K562 (cell line): Measurements from ENCODE around the gene CRHR1. TPM values are rescaled to one million over a fixed set of nuclear protein-coding genes. Genes with fewer than 3 reads are reported as not detected.

ENCODE experiments used
- ATAC-seq: fragments of 200-7000 bp; cut with Tn5 transposase; 3 replicates; pipeline ENCODE4 v1.9.1; 2020; ENCODE audit warnings: moderate library complexity
- BruUV-seq: library from RNA; stranded (reverse); fragments of 400-500 nt; replicated peaks from 2 replicates; lab custom pipeline; 2021; lab: Mats Ljungman, UMichigan
- CTCF ChIA-PET: fragments of 300-600 bp; formaldehyde crosslinking; extraction: SDS; loops from one replicate; lab custom pipeline; 2021; ENCODE audit warnings: low intra/inter-chr PET ratio; lab: Yijun Ruan, JAX
- POLR2A ChIA-PET: fragments of 300-600, 350-650 bp; sonication (Branson Sonifier 250); formaldehyde crosslinking; extraction: SDS; loops from one replicate; lab custom pipeline; 2021; ENCODE audit warnings: antibody characterized with exemption, inconsistent platforms; lab: Yijun Ruan, JAX
- DNase-seq, 4 experiments: peaks; one replicate each; pipeline versions ENCODE4 v3.0.0 to v3.0.0-alpha.2; 2011 to 2018; ENCODE audit warnings: low spot score in 3 of 4, mixed read lengths in 3 of 4; ENCODE audit errors: extremely low read depth in 1 of 4
- FAIRE-seq: peaks from 2 replicates; lab custom pipeline; 2011; peaks lifted over from hg19 to GRCh38; lab: Jason Lieb, UNC
- H2AFZ ChIP-seq: 2 replicates; pipeline ENCODE4 v1.6.0; 2011; ENCODE audit warnings: low read depth, low read length, control low read depth, inconsistent platforms
- H3K27ac ChIP-seq: fragments of 200-600 bp; 3 replicates; pipeline ENCODE4 v1.8.0; 2011; ENCODE audit warnings: low read depth, mild to moderate bottlenecking, control low read depth, inconsistent platforms, low read length, moderate library complexity, mixed read lengths; ENCODE audit errors: extremely low read depth
- H3K27me3 ChIP-seq, 2 experiments: fragments of 300-600 bp in 1 of 2; 2 replicates in 1 of 2; 3 replicates in 1 of 2; pipeline versions ENCODE4 v1.6.0 to v1.8.0; 2011; ENCODE audit warnings: inconsistent platforms in 2 of 2, low read length in 2 of 2, mild to moderate bottlenecking in 1 of 2, mixed read lengths in 1 of 2, moderate library complexity in 1 of 2; ENCODE audit not compliant: control insufficient read depth in 2 of 2, insufficient read depth in 2 of 2
- H3K36me3 ChIP-seq: fragments of 300-600 bp; 3 replicates; pipeline ENCODE4 v1.8.0; 2011; ENCODE audit warnings: mild to moderate bottlenecking, low read length, inconsistent platforms; ENCODE audit not compliant: control insufficient read depth, insufficient read depth
- H3K4me1 ChIP-seq, 2 experiments: fragments of 200-600 bp in 1 of 2; replicated peaks in 1 of 2; 2 replicates in 1 of 2; 3 replicates in 1 of 2; pipeline versions ENCODE4 v1.5.1 to v1.8.0; 2011; ENCODE audit warnings: inconsistent platforms in 2 of 2, low read length in 2 of 2, mild to moderate bottlenecking in 1 of 2, mixed read lengths in 1 of 2, moderate library complexity in 1 of 2; ENCODE audit not compliant: control insufficient read depth in 2 of 2, insufficient read depth in 2 of 2
- H3K4me2 ChIP-seq: 2 replicates; pipeline ENCODE4 v1.6.1; 2011; ENCODE audit warnings: low read length, control low read depth, inconsistent platforms, mixed read lengths; ENCODE audit not compliant: insufficient read depth
- H3K4me3 ChIP-seq: fragments of 200-600 bp; sonication (generic), shearing (Covaris generic); 2 replicates; pipeline ENCODE4 v1.5.1; 2016; ENCODE audit warnings: control low read depth, inconsistent platforms
- H3K79me2 ChIP-seq: fragments of 200-600 bp; 3 replicates; pipeline ENCODE4 v1.8.0; 2011; ENCODE audit warnings: low read length, inconsistent platforms; ENCODE audit not compliant: control insufficient read depth, insufficient read depth
- H3K9ac ChIP-seq, 2 experiments: 2 replicates each; pipeline versions ENCODE4 v1.6.0 to v1.6.1; 2011; ENCODE audit warnings: low read depth in 2 of 2, low read length in 2 of 2, control low read depth in 1 of 2, inconsistent platforms in 1 of 2, mild to moderate bottlenecking in 1 of 2, mixed read lengths in 1 of 2; ENCODE audit not compliant: insufficient read depth in 1 of 2
- H3K9me1 ChIP-seq: one replicate; pipeline ENCODE4 v1.6.0; 2011; ENCODE audit warnings: inconsistent platforms, mild to moderate bottlenecking, low read length, moderate library complexity; ENCODE audit not compliant: control insufficient read depth, insufficient read depth
- H3K9me3 ChIP-seq: replicated peaks from 2 replicates; pipeline ENCODE4 v1.5.1; 2011; ENCODE audit warnings: low read depth, low read length, inconsistent platforms; ENCODE audit not compliant: control insufficient read depth, insufficient read depth
- H4K20me1 ChIP-seq: replicated peaks from 2 replicates; pipeline ENCODE4 v1.6.1; 2011; ENCODE audit warnings: low read length, inconsistent platforms, mixed read lengths; ENCODE audit not compliant: control insufficient read depth, insufficient read depth
- FOXK1 ChIP-seq: sonication (generic); formaldehyde crosslinking; IDR thresholded peaks from 2 replicates; pipeline ENCODE4 v1.8.0; 2022; ENCODE audit warnings: missing genetic modification reagents, mild to moderate bottlenecking, borderline replicate concordance
- YBX1 ChIP-seq: fragments of 450-650 bp; IDR thresholded peaks from 2 replicates; pipeline ENCODE4 v1.7.1; 2016; ENCODE audit warnings: mild to moderate bottlenecking
- WGBS: fragments of 100-300 bp; shearing (Covaris generic); methylation state at CpG from one replicate; pipeline ENCODE4 v1.1.6; 2016; ENCODE audit warnings: low coverage, mixed read lengths; ENCODE audit not compliant: insufficient coverage; ENCODE audit errors: missing lambda C conversion rate; 5-methylcytosine and 5-hydroxymethylcytosine counted together
- in situ Hi-C: fragments of 300-500 bp; cut with MboI; formaldehyde crosslinking; loops from 4 replicates; pipeline ENCODE4 v1.15.0; 2018; ENCODE audit warnings: inconsistent platforms, mixed read lengths
- intact Hi-C: fragments of 100-400 bp; cut with micrococcal nuclease; formaldehyde crosslinking; loops from 2 replicates; pipeline ENCODE4 v1.14.2; 2022
- polyA plus RNA-seq, 8 experiments: library from polyadenylated mRNA; depleted of rRNA in 4 of 8; stranded (reverse) in 5 of 8; unstranded in 3 of 8; fragments of >200 nt; fragmentation: Nextera tagmentation in 2 of 8; fragmentation: Illumina TruSeq in 1 of 8; extraction: Ambion mirVana in 2 of 8; extraction: Trizol in 1 of 8; gene quantifications; 2 replicates each; pipeline versions ENCODE4 v1.2.1 to v1.2.3, GENCODE V29; 2011 to 2014; ENCODE audit warnings: inconsistent platforms in 1 of 8, missing spikeins in 1 of 8
- total RNA-seq, 7 experiments: library from RNA; depleted of rRNA in 6 of 7; stranded (reverse); fragments of >200 nt in 6 of 7; fragmentation: Illumina TruSeq in 2 of 7; extraction: Trizol in 2 of 7; gene quantifications; 2 replicates each; pipeline versions ENCODE4 v1.2.1 to v1.2.3, GENCODE V29; 2011 to 2021; ENCODE audit warnings: low replicate concordance in 1 of 7
- TF ChIP-seq, protein P1 (sequence below), 3 experiments: IDR thresholded peaks in 2 of 3; conservative IDR thresholded peaks in 1 of 3; 2 replicates each; pipeline ENCODE4 v1.5.1; 2011 to 2012; ENCODE audit warnings: low read length in 3 of 3, mild to moderate bottlenecking in 3 of 3, control low read depth in 2 of 3, improper control_type of control experiment in 1 of 3, inconsistent platforms in 1 of 3, low read depth in 1 of 3, mixed read lengths in 1 of 3, moderate library complexity in 1 of 3; ENCODE audit not compliant: insufficient read depth in 2 of 3
- TF ChIP-seq, protein P2 (sequence below): conservative IDR thresholded peaks from 2 replicates; pipeline ENCODE4 v1.6.1; 2011; ENCODE audit warnings: low read depth, mild to moderate bottlenecking, low read length; ENCODE audit not compliant: control insufficient read depth

The CRHR1 gene
- total and polyA plus RNA-seq, 9 of the 15 experiments (the other 6 are each of a cell fraction or from before 2014, with no cell fraction given) = 0.05 TPM; not detected in 8

DNA sequence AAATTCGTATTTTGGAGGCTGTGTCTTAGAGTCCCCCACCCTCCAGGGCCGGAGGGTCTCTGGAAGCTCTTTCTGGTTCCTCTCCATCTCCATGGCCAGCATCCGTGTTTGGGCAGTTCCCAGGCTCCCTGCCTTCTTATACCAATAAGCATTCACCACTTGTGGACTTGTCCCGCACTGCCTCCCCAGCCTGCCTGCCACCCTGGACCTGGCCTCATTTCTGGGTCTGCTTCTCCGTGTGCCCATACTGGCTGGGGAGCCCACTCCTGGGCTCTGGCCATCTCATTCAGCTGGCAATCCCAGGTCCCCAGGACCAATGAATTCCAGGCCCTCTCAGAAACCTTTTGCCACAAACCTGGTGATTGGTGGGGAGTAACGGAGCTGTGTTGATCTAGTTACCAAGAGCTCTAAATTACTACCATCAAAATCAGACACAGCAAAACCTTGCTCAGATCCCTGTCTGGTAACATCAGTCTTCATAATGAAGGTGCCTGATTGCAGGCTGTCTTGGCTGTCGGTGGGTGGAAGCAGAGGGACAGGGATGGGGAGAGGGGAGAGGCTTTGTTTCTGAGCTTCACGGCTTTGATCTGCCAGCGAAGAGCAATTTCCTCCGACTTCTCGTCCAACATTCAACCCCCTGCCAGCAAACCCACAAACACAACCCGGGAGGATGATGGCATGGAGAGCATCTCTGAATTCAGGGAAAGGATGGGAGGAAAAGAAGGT is 27.7 kb upstream of the CRHR1 start:
- H2AFZ ChIP-seq = no peak overlapping the region
- ATAC-seq (no peak), DNase-seq (no peak), FAIRE-seq (no peak)
- H3K79me2 ChIP-seq = no peaks in the 10 kb centered on the region
- H3K36me3 ChIP-seq = no peaks in the 10 kb centered on the region
- TF ChIP-seq, protein P1, sequence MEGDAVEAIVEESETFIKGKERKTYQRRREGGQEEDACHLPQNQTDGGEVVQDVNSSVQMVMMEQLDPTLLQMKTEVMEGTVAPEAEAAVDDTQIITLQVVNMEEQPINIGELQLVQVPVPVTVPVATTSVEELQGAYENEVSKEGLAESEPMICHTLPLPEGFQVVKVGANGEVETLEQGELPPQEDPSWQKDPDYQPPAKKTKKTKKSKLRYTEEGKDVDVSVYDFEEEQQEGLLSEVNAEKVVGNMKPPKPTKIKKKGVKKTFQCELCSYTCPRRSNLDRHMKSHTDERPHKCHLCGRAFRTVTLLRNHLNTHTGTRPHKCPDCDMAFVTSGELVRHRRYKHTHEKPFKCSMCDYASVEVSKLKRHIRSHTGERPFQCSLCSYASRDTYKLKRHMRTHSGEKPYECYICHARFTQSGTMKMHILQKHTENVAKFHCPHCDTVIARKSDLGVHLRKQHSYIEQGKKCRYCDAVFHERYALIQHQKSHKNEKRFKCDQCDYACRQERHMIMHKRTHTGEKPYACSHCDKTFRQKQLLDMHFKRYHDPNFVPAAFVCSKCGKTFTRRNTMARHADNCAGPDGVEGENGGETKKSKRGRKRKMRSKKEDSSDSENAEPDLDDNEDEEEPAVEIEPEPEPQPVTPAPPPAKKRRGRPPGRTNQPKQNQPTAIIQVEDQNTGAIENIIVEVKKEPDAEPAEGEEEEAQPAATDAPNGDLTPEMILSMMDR (IDR thresholded peaks at IDR 0.05 in 2 of 3, conservative IDR thresholded peaks at IDR 0.05 in 1 of 3; ENCODE audit: insufficient read depth in 2 of 3, low read depth in 1 of 3, low read length in 3 of 3) = 0 out of 6 replicates have a peak, but pooled peaks of 1 of the 3 experiments have one; percentile 6
- TF ChIP-seq, protein P2, sequence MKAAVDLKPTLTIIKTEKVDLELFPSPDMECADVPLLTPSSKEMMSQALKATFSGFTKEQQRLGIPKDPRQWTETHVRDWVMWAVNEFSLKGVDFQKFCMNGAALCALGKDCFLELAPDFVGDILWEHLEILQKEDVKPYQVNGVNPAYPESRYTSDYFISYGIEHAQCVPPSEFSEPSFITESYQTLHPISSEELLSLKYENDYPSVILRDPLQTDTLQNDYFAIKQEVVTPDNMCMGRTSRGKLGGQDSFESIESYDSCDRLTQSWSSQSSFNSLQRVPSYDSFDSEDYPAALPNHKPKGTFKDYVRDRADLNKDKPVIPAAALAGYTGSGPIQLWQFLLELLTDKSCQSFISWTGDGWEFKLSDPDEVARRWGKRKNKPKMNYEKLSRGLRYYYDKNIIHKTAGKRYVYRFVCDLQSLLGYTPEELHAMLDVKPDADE = no peak
- no peak for TF ChIP-seq FOXK1 (CRISPR knock-in tag)
- TF ChIP-seq YBX1 = no peak
- no TSS peak for BruUV-seq
- intact Hi-C loops (no loop called here), in situ Hi-C loops (no loop called here)
- ChIA-PET POLR2A (interaction anchor here (0.6 kb wide), 1 partner anchor 19 kb away, joined by 3 read pairs; no protein-coding TSS in a partner anchor), CTCF (no interaction called here)
- no peaks in the 10 kb centered on the region for H3K9me3 ChIP-seq
- peaks cover 0 to 3% of the 10 kb centered on the region in 2 experiments; a peak in 1 of 5 replicates for H3K4me1 ChIP-seq
- peaks cover 10 to 58% of the 10 kb centered on the region in 2 experiments; a peak in 4 of 5 replicates for H3K27me3 ChIP-seq
- H3K4me3 ChIP-seq = no peak overlapping the region
- no peak overlapping the region for H3K9ac ChIP-seq
- no peak overlapping the region for H3K4me2 ChIP-seq
- H3K27ac ChIP-seq = no peak overlapping the region
- H3K9me1 ChIP-seq = peaks cover 3% of the 10 kb centered on the region
- no peaks in the 10 kb centered on the region for H4K20me1 ChIP-seq
- 0% methylated on average over 12 of the region's 12 CpGs for WGBS
